Endothelial cell of umbilical vein (primary cell): ENCODE results near the gene FYB2. TPM values are rescaled to one million over a fixed set of nuclear protein-coding genes. Genes with fewer than 3 reads are reported as not detected.

ENCODE experiments used
- BruUV-seq: library from RNA; stranded (reverse); fragments of 400-500 nt; replicated peaks from 2 replicates; lab custom pipeline; 2021; lab: Mats Ljungman, UMichigan
- CTCF ChIA-PET: fragments of 300-600, 350-600 bp; sonication (Branson Sonifier 250); formaldehyde crosslinking; loops from one replicate; lab custom pipeline; 2021; ENCODE audit warnings: antibody characterized with exemption, inconsistent platforms; lab: Charles Lee
- POLR2A ChIA-PET: fragments of 300-600, 350-600 bp; sonication (Branson Sonifier 250); formaldehyde crosslinking; loops from one replicate; lab custom pipeline; 2021; ENCODE audit warnings: antibody characterized with exemption, inconsistent platforms; lab: Charles Lee
- DNase-seq: peaks from one replicate; pipeline ENCODE4 v3.0.0-alpha.2; 2011; ENCODE audit warnings: low read depth, low spot score
- FAIRE-seq: peaks from 2 replicates; lab custom pipeline; 2011; peaks lifted over from hg19 to GRCh38; lab: Jason Lieb, UNC
- H2AFZ ChIP-seq: 2 replicates; pipeline ENCODE4 v1.6.0; 2012; ENCODE audit warnings: low read depth, low read length, control low read depth, inconsistent platforms
- H3K27ac ChIP-seq: 2 replicates; pipeline ENCODE4 v1.5.1; 2011; ENCODE audit warnings: low read depth, mild to moderate bottlenecking, control low read depth, low read length, moderate library complexity; ENCODE audit not compliant: insufficient read depth
- H3K27me3 ChIP-seq, 2 experiments: 2 replicates each; pipeline versions ENCODE4 v1.6.0 to v1.6.1; 2011; ENCODE audit warnings: low read length in 2 of 2, mixed read lengths in 1 of 2; ENCODE audit not compliant: control insufficient read depth in 2 of 2, insufficient read depth in 2 of 2
- H3K36me3 ChIP-seq, 2 experiments: 2 replicates in 1 of 2; 3 replicates in 1 of 2; pipeline ENCODE4 v1.5.1; 2011; ENCODE audit warnings: low read length in 2 of 2, mild to moderate bottlenecking in 1 of 2, moderate library complexity in 1 of 2; ENCODE audit not compliant: control insufficient read depth in 2 of 2, insufficient read depth in 2 of 2; ENCODE audit errors: extremely low read depth in 1 of 2
- H3K4me1 ChIP-seq: 3 replicates; pipeline ENCODE4 v1.5.1; 2011; ENCODE audit warnings: mild to moderate bottlenecking, low read length; ENCODE audit not compliant: control insufficient read depth, insufficient read depth; ENCODE audit errors: extremely low read depth
- H3K4me2 ChIP-seq: 2 replicates; pipeline ENCODE4 v1.6.1; 2011; ENCODE audit warnings: low read length, control low read depth, mixed read lengths; ENCODE audit not compliant: insufficient read depth
- H3K4me3 ChIP-seq, 3 experiments: fragments of 200-600 bp in 1 of 3; sonication (generic), shearing (Covaris generic) in 1 of 3; replicated peaks in 1 of 3; 2 replicates each; pipeline ENCODE4 v1.5.1; 2011 to 2016; ENCODE audit warnings: control low read depth in 3 of 3, low read length in 3 of 3, mild to moderate bottlenecking in 2 of 3, inconsistent platforms in 1 of 3, low read depth in 1 of 3, moderate library complexity in 1 of 3; ENCODE audit not compliant: insufficient read depth in 1 of 3
- H3K79me2 ChIP-seq: 2 replicates; pipeline ENCODE4 v1.6.0; 2012; ENCODE audit warnings: low read length, inconsistent platforms; ENCODE audit not compliant: control insufficient read depth, insufficient read depth
- H3K9ac ChIP-seq: replicated peaks from 2 replicates; pipeline ENCODE3; 2011; ENCODE audit warnings: low read length, control low read depth; ENCODE audit not compliant: insufficient read depth; ENCODE audit errors: extremely low read depth
- H3K9me1 ChIP-seq: replicated peaks from 3 replicates; pipeline ENCODE4 v1.6.0; 2011; ENCODE audit warnings: mild to moderate bottlenecking, low read length; ENCODE audit not compliant: control insufficient read depth, insufficient read depth; ENCODE audit errors: extremely low read depth
- H3K9me3 ChIP-seq: replicated peaks from 2 replicates; pipeline ENCODE4 v1.5.1; 2012; ENCODE audit warnings: low read length, inconsistent platforms; ENCODE audit not compliant: control insufficient read depth, insufficient read depth
- H4K20me1 ChIP-seq: replicated peaks from 2 replicates; pipeline ENCODE3; 2011; ENCODE audit warnings: mild to moderate bottlenecking, low read length; ENCODE audit not compliant: control insufficient read depth, insufficient read depth; ENCODE audit errors: extremely low read depth
- FOS ChIP-seq: IDR thresholded peaks from 2 replicates; pipeline ENCODE4 v1.6.1; 2011; ENCODE audit warnings: mild to moderate bottlenecking, low read length, moderate library complexity, borderline replicate concordance; ENCODE audit not compliant: insufficient read depth
- GATA2 ChIP-seq: IDR thresholded peaks from 2 replicates; pipeline ENCODE4 v1.7.0; 2011; ENCODE audit warnings: low read depth, mild to moderate bottlenecking, moderate library complexity, mixed read lengths, low read length; ENCODE audit not compliant: insufficient read length, insufficient read depth
- JUN ChIP-seq: IDR thresholded peaks from 2 replicates; pipeline ENCODE4 v1.6.1; 2011; ENCODE audit warnings: borderline replicate concordance, low read depth; ENCODE audit not compliant: insufficient read length, insufficient read depth
- POLR2A ChIP-seq: IDR thresholded peaks from 2 replicates; pipeline ENCODE4 v1.6.1; 2012; ENCODE audit warnings: low read depth, mild to moderate bottlenecking, control low read depth, low read length
- POLR2AphosphoS5 ChIP-seq: IDR thresholded peaks from 2 replicates; pipeline ENCODE4 v1.6.1; 2012; ENCODE audit warnings: low read depth, mild to moderate bottlenecking, control low read depth, low read length, moderate library complexity; ENCODE audit not compliant: insufficient read depth
- dilution Hi-C: fragments of 300-500 bp; cut with MboI; formaldehyde crosslinking; loops from one replicate; pipeline ENCODE4 v1.15.0; 2019; ENCODE audit warnings: low sequenced_read_pairs; ENCODE audit not compliant: extremely low pct_ligation_motif_present
- intact Hi-C: fragments of 100-400 bp; cut with micrococcal nuclease; formaldehyde crosslinking; loops from one replicate; pipeline ENCODE4 v1.10.0; 2022
- polyA plus RNA-seq, 4 experiments: library from polyadenylated mRNA; depleted of rRNA in 3 of 4; stranded (reverse) in 3 of 4; unstranded in 1 of 4; fragments of >200 nt; gene quantifications; 2 replicates each; pipeline versions ENCODE4 v1.2.1 to v1.2.3, GENCODE V29; 2011 to 2012; ENCODE audit warnings: missing spikeins in 1 of 4
- total RNA-seq: library from RNA; stranded (reverse); gene quantifications from 2 replicates; pipeline ENCODE4 v1.2.3, GENCODE V29; 2021
- TF ChIP-seq, protein P1 (sequence below), 2 donors: IDR thresholded peaks; 1 replicate in 1 of 2; 2 replicates in 1 of 2; pipeline ENCODE4 v1.5.1; 2011; ENCODE audit warnings: low read length in 2 of 2, mild to moderate bottlenecking in 2 of 2, moderate library complexity in 2 of 2, control low read depth in 1 of 2, inconsistent platforms in 1 of 2, low read depth in 1 of 2; ENCODE audit not compliant: insufficient read depth in 1 of 2; ENCODE audit errors: extremely low read depth in 1 of 2

Gene FYB2
- total and polyA plus RNA-seq, 2 donors (not counting 3 experiments of a cell fraction or from before 2014, with no cell fraction given) = not detected

DNA sequence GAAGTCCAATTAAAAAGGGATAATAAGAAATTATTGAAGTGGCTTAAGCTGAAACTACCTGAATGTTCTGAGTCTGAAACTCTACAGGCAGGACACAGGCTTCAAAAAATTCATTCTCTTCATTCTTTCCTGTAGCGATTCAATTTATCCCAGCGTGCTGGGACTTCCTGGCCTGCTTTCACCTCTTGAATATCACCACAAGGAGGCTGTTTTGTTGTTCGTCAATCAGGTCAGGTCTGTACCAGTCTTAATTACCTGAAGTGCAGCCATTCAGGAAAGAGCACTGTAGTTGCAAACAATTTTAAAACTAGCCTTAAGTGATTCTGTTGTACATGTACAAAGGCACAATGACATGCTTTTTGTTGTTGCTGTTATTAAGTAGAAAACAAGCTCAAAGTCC lies 38.4 kb downstream of the FYB2 start:
- dilution Hi-C loops (no loop called here), intact Hi-C loops (no loop called here)
- DNase-seq (no peak), FAIRE-seq (peak; percentile 43)
- POLR2A ChIA-PET = no interaction called here
- Histone ChIP-seq H3K4me2 (no peak overlapping the region), H3K27me3 (no peaks in the 10 kb centered on the region), H3K36me3 (no peaks in the 10 kb centered on the region), H3K27ac (no peak overlapping the region), H3K79me2 (no peaks in the 10 kb centered on the region), H4K20me1 (no peaks in the 10 kb centered on the region), H2AFZ (no peak overlapping the region), H3K4me1 (no peaks in the 10 kb centered on the region), H3K9me3 (no peaks in the 10 kb centered on the region), H3K4me3 (no peak overlapping the region), H3K9me1 (no peaks in the 10 kb centered on the region), H3K9ac (no peak overlapping the region)
- TF ChIP-seq FOS = no peak
- TF ChIP-seq JUN = no peak
- no peak for TF ChIP-seq POLR2AphosphoS5
- no peak for TF ChIP-seq GATA2
- no peak for TF ChIP-seq POLR2A
- no TSS peak for BruUV-seq
- CTCF ChIA-PET = interaction anchor here (1.4 kb wide), 1 partner anchor 10 kb away, joined by 4 read pairs; no protein-coding TSS in a partner anchor

DNA sequence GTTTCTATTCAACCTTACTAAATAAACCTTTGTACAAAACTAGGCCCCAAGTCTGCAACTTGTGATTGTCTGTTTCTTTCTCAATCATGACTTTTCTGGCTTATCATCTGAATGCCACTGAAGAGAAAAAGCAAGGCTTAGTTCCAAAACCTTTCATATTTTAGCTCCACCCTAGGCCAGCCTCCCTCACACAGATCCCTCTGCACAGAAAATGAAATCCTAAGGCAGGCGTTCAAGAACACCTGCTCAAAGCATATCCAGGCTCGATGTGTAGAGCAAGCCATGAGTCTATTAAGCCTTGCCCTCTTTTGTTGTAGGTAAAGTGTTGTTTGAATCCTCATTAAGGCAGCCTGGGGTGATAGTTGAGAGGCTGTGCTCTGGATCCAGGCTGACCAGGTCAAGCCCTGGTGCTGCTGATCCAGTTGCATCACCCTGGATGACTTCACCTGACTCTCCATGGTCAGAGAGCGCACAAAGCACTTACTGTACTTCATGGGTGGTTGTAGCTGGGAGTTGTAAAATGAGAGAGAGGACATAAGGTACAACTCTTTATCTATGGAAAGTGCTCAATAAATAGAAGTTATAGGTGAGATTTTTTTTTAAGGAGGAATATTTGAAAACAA lies 39.0 kb downstream of the FYB2 start:
- Histone ChIP-seq H3K36me3 (no peaks in the 10 kb centered on the region), H3K27me3 (no peaks in the 10 kb centered on the region), H3K27ac (no peak overlapping the region), H3K79me2 (no peaks in the 10 kb centered on the region), H3K9ac (no peak overlapping the region), H4K20me1 (no peaks in the 10 kb centered on the region), H3K4me3 (no peak overlapping the region), H3K9me3 (no peaks in the 10 kb centered on the region), H3K4me2 (no peak overlapping the region), H3K9me1 (no peaks in the 10 kb centered on the region), H2AFZ (no peak overlapping the region), H3K4me1 (no peaks in the 10 kb centered on the region)
- ChIA-PET CTCF (interaction anchor here (0.6 to 1.4 kb wide), 2 partner anchors 9 to 1400 kb away, joined by 3 to 4 read pairs; no protein-coding TSS in a partner anchor), POLR2A (no interaction called here)
- FAIRE-seq = no peak
- no peak for DNase-seq
- TF ChIP-seq, protein P1, sequence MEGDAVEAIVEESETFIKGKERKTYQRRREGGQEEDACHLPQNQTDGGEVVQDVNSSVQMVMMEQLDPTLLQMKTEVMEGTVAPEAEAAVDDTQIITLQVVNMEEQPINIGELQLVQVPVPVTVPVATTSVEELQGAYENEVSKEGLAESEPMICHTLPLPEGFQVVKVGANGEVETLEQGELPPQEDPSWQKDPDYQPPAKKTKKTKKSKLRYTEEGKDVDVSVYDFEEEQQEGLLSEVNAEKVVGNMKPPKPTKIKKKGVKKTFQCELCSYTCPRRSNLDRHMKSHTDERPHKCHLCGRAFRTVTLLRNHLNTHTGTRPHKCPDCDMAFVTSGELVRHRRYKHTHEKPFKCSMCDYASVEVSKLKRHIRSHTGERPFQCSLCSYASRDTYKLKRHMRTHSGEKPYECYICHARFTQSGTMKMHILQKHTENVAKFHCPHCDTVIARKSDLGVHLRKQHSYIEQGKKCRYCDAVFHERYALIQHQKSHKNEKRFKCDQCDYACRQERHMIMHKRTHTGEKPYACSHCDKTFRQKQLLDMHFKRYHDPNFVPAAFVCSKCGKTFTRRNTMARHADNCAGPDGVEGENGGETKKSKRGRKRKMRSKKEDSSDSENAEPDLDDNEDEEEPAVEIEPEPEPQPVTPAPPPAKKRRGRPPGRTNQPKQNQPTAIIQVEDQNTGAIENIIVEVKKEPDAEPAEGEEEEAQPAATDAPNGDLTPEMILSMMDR (IDR thresholded peaks at IDR 0.05; ENCODE audit: extremely low read depth in 1 of 2, insufficient read depth in 1 of 2, low read depth in 1 of 2, low read length in 2 of 2) = no peak
- dilution Hi-C loops (no loop called here), intact Hi-C loops (no loop called here)
- no TSS peak for BruUV-seq
